Measurements from ENCODE around the gene HES6. TPM values are rescaled to one million over a fixed set of nuclear protein-coding genes. Genes with fewer than 3 reads are reported as not detected.

The HES6 gene
- total RNA-seq, 3 donors from 2014 or later = 4.0 to 5.6 (median 4.7) TPM

DNA sequence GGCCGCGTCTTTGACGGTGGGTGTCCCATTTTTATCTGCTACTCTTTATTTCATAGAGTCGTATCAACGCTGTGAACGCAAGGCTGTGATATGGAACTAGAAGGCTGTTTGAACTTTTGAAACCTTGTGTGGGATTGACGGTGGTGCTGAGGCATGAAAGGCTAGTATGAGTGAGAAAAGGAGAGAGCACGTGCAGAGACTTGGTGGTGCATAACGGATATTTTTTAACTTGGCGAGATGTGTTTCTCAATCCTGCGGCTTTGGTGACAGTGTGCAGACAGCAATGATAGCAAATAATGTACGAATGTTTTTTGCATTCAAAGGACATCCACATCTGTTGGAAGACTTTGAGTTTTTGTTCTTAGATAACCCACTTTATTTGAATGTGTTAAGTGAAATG lies 6.2 kb downstream of the HES6 start:
- no peaks in the 10 kb centered on the region for H3K9me3 ChIP-seq
- H3K27me3 ChIP-seq = peaks cover 3% of the 10 kb centered on the region in 2 donors
- no peak overlapping the region for H3K27ac ChIP-seq
- no peak for DNase-seq (ENCODE audit: low spot score in 2 of 2)
- H3K36me3 ChIP-seq = no peaks in the 10 kb centered on the region
- intact Hi-C loops (cut with DNase I; ENCODE audit: low total_unique reads) = no loop called here
- no peaks in the 10 kb centered on the region for H3K4me1 ChIP-seq
- H3K4me3 ChIP-seq = no peak overlapping the region
- TF ChIP-seq POLR2A (IDR thresholded peaks at IDR 0.05) (no peak), POLR2AphosphoS5 (IDR thresholded peaks at IDR 0.05) (no peak)
- TF ChIP-seq, protein P1, sequence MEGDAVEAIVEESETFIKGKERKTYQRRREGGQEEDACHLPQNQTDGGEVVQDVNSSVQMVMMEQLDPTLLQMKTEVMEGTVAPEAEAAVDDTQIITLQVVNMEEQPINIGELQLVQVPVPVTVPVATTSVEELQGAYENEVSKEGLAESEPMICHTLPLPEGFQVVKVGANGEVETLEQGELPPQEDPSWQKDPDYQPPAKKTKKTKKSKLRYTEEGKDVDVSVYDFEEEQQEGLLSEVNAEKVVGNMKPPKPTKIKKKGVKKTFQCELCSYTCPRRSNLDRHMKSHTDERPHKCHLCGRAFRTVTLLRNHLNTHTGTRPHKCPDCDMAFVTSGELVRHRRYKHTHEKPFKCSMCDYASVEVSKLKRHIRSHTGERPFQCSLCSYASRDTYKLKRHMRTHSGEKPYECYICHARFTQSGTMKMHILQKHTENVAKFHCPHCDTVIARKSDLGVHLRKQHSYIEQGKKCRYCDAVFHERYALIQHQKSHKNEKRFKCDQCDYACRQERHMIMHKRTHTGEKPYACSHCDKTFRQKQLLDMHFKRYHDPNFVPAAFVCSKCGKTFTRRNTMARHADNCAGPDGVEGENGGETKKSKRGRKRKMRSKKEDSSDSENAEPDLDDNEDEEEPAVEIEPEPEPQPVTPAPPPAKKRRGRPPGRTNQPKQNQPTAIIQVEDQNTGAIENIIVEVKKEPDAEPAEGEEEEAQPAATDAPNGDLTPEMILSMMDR (IDR thresholded peaks at IDR 0.05) = no peak

GRCh38 chr2:238231809-238232208 lies 8.0 kb downstream of the HES6 start:
- Histone ChIP-seq H3K4me3 (peak overlapping the region in 2 of 3 donors; percentile 56 to 73), H3K27me3 (no peaks in the 10 kb centered on the region), H3K36me3 (no peaks in the 10 kb centered on the region), H3K27ac (no peak overlapping the region), H3K9me3 (no peaks in the 10 kb centered on the region), H3K4me1 (no peaks in the 10 kb centered on the region)
- DNase-seq (ENCODE audit: low spot score in 2 of 2) = no peak
- TF ChIP-seq, protein P1 (IDR thresholded peaks at IDR 0.05) = no peak
- TF ChIP-seq POLR2A (IDR thresholded peaks at IDR 0.05) = no peak
- TF ChIP-seq POLR2AphosphoS5 (IDR thresholded peaks at IDR 0.05) = no peak
- intact Hi-C loops (cut with DNase I; ENCODE audit: low total_unique reads) = no loop called here

GRCh38 chr2:238231251-238231793 lies 8.5 kb downstream of the HES6 start:
- TF ChIP-seq POLR2AphosphoS5 (IDR thresholded peaks at IDR 0.05) (peak in 1 of 3 donors; percentile 53), POLR2A (IDR thresholded peaks at IDR 0.05) (no peak)
- TF ChIP-seq, protein P1 (IDR thresholded peaks at IDR 0.05) = no peak
- peak overlapping the region; percentile 46 to 73 (median 56) for H3K4me3 ChIP-seq
- H3K9me3 ChIP-seq = no peaks in the 10 kb centered on the region
- intact Hi-C loops (cut with DNase I; ENCODE audit: low total_unique reads) = no loop called here
- H3K27me3 ChIP-seq = no peaks in the 10 kb centered on the region
- H3K36me3 ChIP-seq = no peaks in the 10 kb centered on the region
- DNase-seq (ENCODE audit: low spot score in 2 of 2) = peak in 1 of 2 donors; percentile 69
- no peaks in the 10 kb centered on the region for H3K4me1 ChIP-seq
- no peak overlapping the region for H3K27ac ChIP-seq

DNA sequence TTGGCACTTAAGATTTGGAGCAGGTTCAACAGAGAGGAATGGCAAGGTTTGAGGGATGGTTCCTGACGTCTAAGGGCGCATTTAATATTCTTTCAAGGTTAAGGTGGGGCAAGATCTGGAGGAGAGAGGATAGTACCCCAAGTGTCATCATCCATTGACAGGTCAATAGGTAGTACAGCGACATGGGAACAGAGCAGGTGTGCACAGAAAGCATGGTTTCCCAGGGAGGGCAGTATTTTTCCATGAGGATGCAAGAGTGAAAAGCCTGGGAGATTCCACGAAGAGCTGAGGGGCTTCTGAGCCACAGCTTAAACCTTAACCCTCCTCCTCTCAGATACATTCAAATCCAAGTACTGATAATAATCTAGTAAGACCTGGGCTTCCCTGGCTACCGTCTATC lies 9.1 kb downstream of the HES6 start:
- Histone ChIP-seq H3K27ac (no peak overlapping the region), H3K4me3 (peak overlapping the region; percentile 46 to 73 (median 56)), H3K36me3 (no peaks in the 10 kb centered on the region), H3K4me1 (no peaks in the 10 kb centered on the region), H3K27me3 (no peaks in the 10 kb centered on the region), H3K9me3 (no peaks in the 10 kb centered on the region)
- no peak for TF ChIP-seq POLR2AphosphoS5 (IDR thresholded peaks at IDR 0.05)
- TF ChIP-seq POLR2A (IDR thresholded peaks at IDR 0.05) = no peak
- TF ChIP-seq, protein P1 (IDR thresholded peaks at IDR 0.05) = no peak
- intact Hi-C loops (cut with DNase I; ENCODE audit: low total_unique reads) = no loop called here
- DNase-seq (ENCODE audit: low spot score in 2 of 2) = no peak

GRCh38 chr2:238228700-238229099 lies 11.1 kb downstream of the HES6 start:
- TF ChIP-seq, protein P1 (IDR thresholded peaks at IDR 0.05) = no peak
- TF ChIP-seq POLR2A (IDR thresholded peaks at IDR 0.05) (no peak), POLR2AphosphoS5 (IDR thresholded peaks at IDR 0.05) (no peak)
- no peak overlapping the region for H3K4me3 ChIP-seq
- H3K27me3 ChIP-seq = no peaks in the 10 kb centered on the region
- no peaks in the 10 kb centered on the region for H3K4me1 ChIP-seq
- no peak overlapping the region for H3K27ac ChIP-seq
- intact Hi-C loops (cut with DNase I; ENCODE audit: low total_unique reads) = no loop called here
- no peak for DNase-seq (ENCODE audit: low spot score in 2 of 2)
- H3K9me3 ChIP-seq = no peaks in the 10 kb centered on the region
- no peaks in the 10 kb centered on the region for H3K36me3 ChIP-seq
